Measurements from ENCODE around the gene ABTB1.

- TF ChIP-seq CTCF (IDR thresholded peaks at IDR 0.05) (no peak), POLR2A (IDR thresholded peaks at IDR 0.05) (no peak)
Observed at GRCh38 chr3:127640042-127640355, 32.8 kb upstream of the ABTB1 start.

Data from sigmoid colon (tissue), 3 donors.